Caco-2 (cell line): ENCODE results near the gene HYKK. TPM values are rescaled to one million over a fixed set of nuclear protein-coding genes. Genes with fewer than 3 reads are reported as not detected.

Experiments used
- BruUV-seq: library from RNA; stranded (reverse); fragments of 400-500 nt; replicated peaks from 2 replicates; lab custom pipeline; 2021; lab: Mats Ljungman, UMichigan
- CTCF ChIA-PET: fragments of 300-600 bp; sonication (Branson Sonifier 250); formaldehyde crosslinking; loops from one replicate; lab custom pipeline; 2022; ENCODE audit warnings: antibody characterized with exemption; lab: Charles Lee
- POLR2A ChIA-PET: fragments of 300-600 bp; sonication (Branson Sonifier 250); formaldehyde crosslinking; loops from one replicate; lab custom pipeline; 2022; ENCODE audit warnings: antibody characterized with exemption; lab: Charles Lee
- DNase-seq, 2 experiments: peaks; one replicate each; pipeline versions ENCODE4 v3.0.0 to v3.0.0-alpha.2; 2020 to 2022
- H3K27me3 ChIP-seq: replicated peaks from 2 replicates; pipeline ENCODE4 v1.6.0; 2011; ENCODE audit warnings: low read length; ENCODE audit not compliant: control insufficient read depth, insufficient read depth
- H3K36me3 ChIP-seq: 2 replicates; pipeline ENCODE4 v1.5.1; 2011; ENCODE audit warnings: low read length; ENCODE audit not compliant: control insufficient read depth, insufficient read depth
- H3K4me1 ChIP-seq: fragments of 250-450 bp; sonication (Bioruptor Pico); 2 replicates; pipeline ENCODE4 v1.5.1; 2020; ENCODE audit warnings: mild to moderate bottlenecking
- H3K4me3 ChIP-seq: 2 replicates; pipeline ENCODE4 v1.5.1; 2011; ENCODE audit warnings: low read depth, mild to moderate bottlenecking, control low read depth, low read length
- H3K9me3 ChIP-seq: fragments of 250-450 bp; sonication (Bioruptor Pico); 2 replicates; pipeline ENCODE4 v1.5.1; 2020; ENCODE audit warnings: mild to moderate bottlenecking, moderate library complexity
- H3K27ac Mint-ChIP-seq: one replicate; pipeline ENCODE4 v1.8.0; 2022; ENCODE audit warnings: mixed read lengths; ENCODE audit not compliant: unreplicated experiment
- H3K27me3 Mint-ChIP-seq: one replicate; pipeline ENCODE4 v1.8.0; 2022; ENCODE audit warnings: mixed read lengths; ENCODE audit not compliant: insufficient read depth, unreplicated experiment
- H3K36me3 Mint-ChIP-seq: one replicate; pipeline ENCODE4 v1.8.0; 2022; ENCODE audit warnings: mild to moderate bottlenecking, mixed read lengths; ENCODE audit not compliant: insufficient read depth, unreplicated experiment
- H3K4me1 Mint-ChIP-seq: one replicate; pipeline ENCODE4 v1.8.0; 2022; ENCODE audit warnings: low read depth, mixed read lengths; ENCODE audit not compliant: unreplicated experiment
- H3K4me3 Mint-ChIP-seq: one replicate; pipeline ENCODE4 v1.8.0; 2022; ENCODE audit warnings: mild to moderate bottlenecking, moderate library complexity, mixed read lengths; ENCODE audit not compliant: unreplicated experiment
- H3K9me3 Mint-ChIP-seq: one replicate; pipeline ENCODE4 v1.8.0; 2022; ENCODE audit warnings: mixed read lengths; ENCODE audit not compliant: unreplicated experiment
- CTCF ChIP-seq, 2 experiments: fragments of 200-600 bp in 1 of 2; IDR thresholded peaks; 1 replicate in 1 of 2; 2 replicates in 1 of 2; pipeline versions ENCODE4 v1.5.1 to v1.8.0; 2011 to 2022; ENCODE audit warnings: antibody characterized with exemption in 1 of 2, control low read depth in 1 of 2, inconsistent platforms in 1 of 2, low read depth in 1 of 2, low read length in 1 of 2, mild to moderate bottlenecking in 1 of 2, moderate library complexity in 1 of 2; ENCODE audit not compliant: insufficient read depth in 1 of 2, severe bottlenecking in 1 of 2, unreplicated experiment in 1 of 2
- intact Hi-C: fragments of 100-400 bp; cut with micrococcal nuclease; formaldehyde crosslinking; loops from one replicate; pipeline ENCODE4 v1.10.0; 2022; ENCODE audit not compliant: unreplicated experiment
- total RNA-seq: library from RNA; stranded (reverse); gene quantifications from 2 replicates; pipeline ENCODE4 v1.2.3, GENCODE V29; 2022

The HYKK gene
- total RNA-seq, 1 experiment from 2014 or later, result 6.5 TPM

- Mint-ChIP-seq H3K9me3 (no peaks in the 10 kb centered on the region), H3K27me3 (no peaks in the 10 kb centered on the region), H3K4me1 (no peaks in the 10 kb centered on the region), H3K36me3 (peaks cover 56% of the 10 kb centered on the region), H3K27ac (no peak overlapping the region), H3K4me3 (no peak overlapping the region)
- no peak for TF ChIP-seq CTCF (IDR thresholded peaks at IDR 0.05; ENCODE audit: insufficient read depth in 1 of 2, low read depth in 1 of 2, low read length in 1 of 2, severe bottlenecking in 1 of 2, unreplicated experiment in 1 of 2)
- BruUV-seq, result no TSS peak
- no peak overlapping the region for H3K4me3 ChIP-seq
- DNase-seq, result no peak
- H3K9me3 ChIP-seq, result no peaks in the 10 kb centered on the region
- ChIA-PET CTCF (no interaction called here), POLR2A (no interaction called here)
- no peaks in the 10 kb centered on the region; the same call in 1 of the 2 replicates for H3K36me3 ChIP-seq
- no peaks in the 10 kb centered on the region for H3K27me3 ChIP-seq
- H3K4me1 ChIP-seq, result no peaks in the 10 kb centered on the region
- intact Hi-C loops, result no loop called here
These were observed 27.7 kb upstream of the HYKK start for GRCh38 chr15:78479650-78480049.

GRCh38 chr15:78481917-78482316 is 25.5 kb upstream of the HYKK start:
- ChIA-PET POLR2A (no interaction called here), CTCF (no interaction called here)
- Histone ChIP-seq H3K4me1 (no peaks in the 10 kb centered on the region), H3K36me3 (no peaks in the 10 kb centered on the region; the same call in 1 of the 2 replicates), H3K27me3 (no peaks in the 10 kb centered on the region), H3K9me3 (no peaks in the 10 kb centered on the region), H3K4me3 (no peak overlapping the region)
- intact Hi-C loops, result loop anchor here (1.0 to 2.0 kb wide), 2 partner anchors 43 to 174 kb away; partner anchors contain the start of gene IREB2
- no peaks in the 10 kb centered on the region for H3K9me3 Mint-ChIP-seq
- H3K4me1 Mint-ChIP-seq, result no peaks in the 10 kb centered on the region
- BruUV-seq, result no TSS peak
- no peak for DNase-seq
- H3K27ac Mint-ChIP-seq, result no peak overlapping the region
- peaks cover 41% of the 10 kb centered on the region for H3K36me3 Mint-ChIP-seq
- TF ChIP-seq CTCF (IDR thresholded peaks at IDR 0.05; ENCODE audit: insufficient read depth in 1 of 2, low read depth in 1 of 2, low read length in 1 of 2, severe bottlenecking in 1 of 2, unreplicated experiment in 1 of 2), result no peak
- H3K27me3 Mint-ChIP-seq, result no peaks in the 10 kb centered on the region
- no peak overlapping the region for H3K4me3 Mint-ChIP-seq

GRCh38 chr15:78492872-78493271 is 14.5 kb upstream of the HYKK start:
- Histone ChIP-seq H3K4me3 (no peak overlapping the region), H3K36me3 (no peaks in the 10 kb centered on the region), H3K4me1 (no peaks in the 10 kb centered on the region), H3K27me3 (no peaks in the 10 kb centered on the region), H3K9me3 (no peaks in the 10 kb centered on the region)
- Mint-ChIP-seq H3K27me3 (no peaks in the 10 kb centered on the region), H3K27ac (no peak overlapping the region), H3K9me3 (no peaks in the 10 kb centered on the region), H3K4me3 (no peak overlapping the region), H3K4me1 (no peaks in the 10 kb centered on the region), H3K36me3 (peaks cover 85% of the 10 kb centered on the region)
- no TSS peak for BruUV-seq
- CTCF ChIA-PET, result no interaction called here
- intact Hi-C loops, result no loop called here
- no peak for DNase-seq
- POLR2A ChIA-PET, result no interaction called here
- TF ChIP-seq CTCF (IDR thresholded peaks at IDR 0.05; ENCODE audit: insufficient read depth in 1 of 2, low read depth in 1 of 2, low read length in 1 of 2, severe bottlenecking in 1 of 2, unreplicated experiment in 1 of 2), result no peak
